Subcutaneous abdominal adipose tissue (tissue), 5 donors: Measurements from ENCODE around the gene ADAMTS8.

Experiments used
- H3K27ac ChIP-seq: one replicate; pipeline ENCODE4 v1.7.0; 2013; ENCODE audit warnings: low read depth, mild to moderate bottlenecking, inconsistent platforms, low read length, moderate library complexity
- H3K27me3 ChIP-seq, 5 donors: one replicate each; pipeline ENCODE4 v1.7.0; 2013; ENCODE audit warnings: low read length in 5 of 5, inconsistent platforms in 1 of 5; ENCODE audit not compliant: control insufficient read depth in 5 of 5, insufficient read depth in 4 of 5
- H3K36me3 ChIP-seq, 5 donors: one replicate each; pipeline ENCODE4 v1.7.0; 2013; ENCODE audit warnings: low read length in 5 of 5; ENCODE audit not compliant: control insufficient read depth in 5 of 5, insufficient read depth in 5 of 5
- H3K4me1 ChIP-seq, 5 donors: one replicate each; pipeline ENCODE4 v1.7.0; 2013; ENCODE audit warnings: low read length in 5 of 5, mild to moderate bottlenecking in 3 of 5, moderate library complexity in 1 of 5; ENCODE audit not compliant: control insufficient read depth in 5 of 5, insufficient read depth in 5 of 5
- H3K4me3 ChIP-seq, 5 donors: one replicate each; pipeline ENCODE4 v1.7.0; 2013; ENCODE audit warnings: low read length in 5 of 5, low read depth in 1 of 5
- H3K9ac ChIP-seq, 5 donors: one replicate each; pipeline ENCODE4 v1.7.0; 2013; ENCODE audit warnings: low read length in 5 of 5, mild to moderate bottlenecking in 4 of 5, moderate library complexity in 3 of 5
- H3K9me3 ChIP-seq, 5 donors: one replicate each; pipeline ENCODE4 v1.7.0; 2013; ENCODE audit warnings: low read length in 5 of 5; ENCODE audit not compliant: control insufficient read depth in 5 of 5
- donor health status: healthy.
- donor health status: healthy.
- donor health status: healthy.
- donor health status: healthy.
- donor health status: healthy.

ADAMTS8 gene

GRCh38 chr11:130400781-130401483, 27.5 kb downstream of the ADAMTS8 start:
- no peak overlapping the region for H3K4me3 ChIP-seq
- H3K9me3 ChIP-seq, result no peaks in the 10 kb centered on the region
- H3K36me3 ChIP-seq, result no peaks in the 10 kb centered on the region
- H3K27ac ChIP-seq, result no peak overlapping the region
- peaks cover 3 to 33% (median 23%) of the 10 kb centered on the region in 5 donors for H3K4me1 ChIP-seq
- H3K9ac ChIP-seq, result no peak overlapping the region
- H3K27me3 ChIP-seq, result peaks cover 0 to 10% (median 3%) of the 10 kb centered on the region in 5 donors

- Histone ChIP-seq H3K4me1 (peaks cover 3 to 33% (median 23%) of the 10 kb centered on the region in 5 donors), H3K36me3 (no peaks in the 10 kb centered on the region), H3K4me3 (no peak overlapping the region), H3K27me3 (peaks cover 0 to 11% (median 4%) of the 10 kb centered on the region in 5 donors), H3K9me3 (no peaks in the 10 kb centered on the region), H3K9ac (no peak overlapping the region), H3K27ac (no peak overlapping the region)
These were observed 29.2 kb downstream of the ADAMTS8 start for GRCh38 chr11:130399196-130399595.

- Histone ChIP-seq H3K27me3 (peaks cover 0 to 11% (median 5%) of the 10 kb centered on the region in 5 donors), H3K9ac (no peak overlapping the region), H3K9me3 (no peaks in the 10 kb centered on the region), H3K36me3 (no peaks in the 10 kb centered on the region), H3K4me3 (no peak overlapping the region), H3K27ac (no peak overlapping the region), H3K4me1 (peaks cover 3 to 24% (median 16%) of the 10 kb centered on the region in 5 donors)
These were observed 30.6 kb downstream of the ADAMTS8 start for GRCh38 chr11:130397780-130398179.

- peaks cover 3 to 17% (median 16%) of the 10 kb centered on the region in 5 donors for H3K4me1 ChIP-seq
- H3K9me3 ChIP-seq, result no peaks in the 10 kb centered on the region
- H3K4me3 ChIP-seq, result no peak overlapping the region
- H3K36me3 ChIP-seq, result no peaks in the 10 kb centered on the region
- H3K9ac ChIP-seq, result no peak overlapping the region
- H3K27ac ChIP-seq, result no peak overlapping the region
- peaks cover 0 to 13% (median 7%) of the 10 kb centered on the region in 5 donors for H3K27me3 ChIP-seq
These were observed 31.4 kb downstream of the ADAMTS8 start for GRCh38 chr11:130396965-130397364.

- H3K27me3 ChIP-seq, result peaks cover 0 to 18% (median 13%) of the 10 kb centered on the region in 5 donors
- H3K9me3 ChIP-seq, result no peaks in the 10 kb centered on the region
- H3K4me3 ChIP-seq, result no peak overlapping the region
- no peaks in the 10 kb centered on the region for H3K36me3 ChIP-seq
- peaks cover 0 to 3% (median 1%) of the 10 kb centered on the region in 5 donors for H3K4me1 ChIP-seq
- no peak overlapping the region for H3K9ac ChIP-seq
- no peak overlapping the region for H3K27ac ChIP-seq
These were observed 33.8 kb downstream of the ADAMTS8 start for GRCh38 chr11:130394615-130395014.

DNA sequence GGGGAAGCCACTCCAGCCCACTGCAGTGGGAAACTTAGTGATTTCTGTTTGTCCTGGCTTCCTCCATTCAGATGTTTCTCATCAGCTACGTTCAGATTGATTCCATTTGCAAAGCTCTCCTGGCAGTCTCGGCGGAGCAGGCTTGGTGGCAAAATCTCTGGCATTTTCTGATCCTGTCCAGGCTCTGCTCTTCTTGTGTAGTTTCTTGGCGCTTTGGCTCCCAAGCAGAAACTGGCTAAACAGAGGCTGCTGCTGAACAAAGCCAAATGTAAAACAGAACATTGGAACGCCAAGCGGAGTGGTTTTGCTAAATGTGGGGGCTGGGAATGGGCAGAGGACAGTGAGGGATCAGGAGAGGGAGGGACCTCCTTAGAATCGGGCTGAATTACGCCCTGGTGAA, 36.7 kb downstream of the ADAMTS8 start:
- H3K27ac ChIP-seq, result no peak overlapping the region
- H3K4me3 ChIP-seq, result no peak overlapping the region
- no peaks in the 10 kb centered on the region for H3K36me3 ChIP-seq
- H3K27me3 ChIP-seq, result peaks cover 0 to 13% (median 7%) of the 10 kb centered on the region in 5 donors
- H3K9me3 ChIP-seq, result no peaks in the 10 kb centered on the region
- peaks cover 0 to 14% (median 2%) of the 10 kb centered on the region in 5 donors for H3K4me1 ChIP-seq
- no peak overlapping the region for H3K9ac ChIP-seq

DNA sequence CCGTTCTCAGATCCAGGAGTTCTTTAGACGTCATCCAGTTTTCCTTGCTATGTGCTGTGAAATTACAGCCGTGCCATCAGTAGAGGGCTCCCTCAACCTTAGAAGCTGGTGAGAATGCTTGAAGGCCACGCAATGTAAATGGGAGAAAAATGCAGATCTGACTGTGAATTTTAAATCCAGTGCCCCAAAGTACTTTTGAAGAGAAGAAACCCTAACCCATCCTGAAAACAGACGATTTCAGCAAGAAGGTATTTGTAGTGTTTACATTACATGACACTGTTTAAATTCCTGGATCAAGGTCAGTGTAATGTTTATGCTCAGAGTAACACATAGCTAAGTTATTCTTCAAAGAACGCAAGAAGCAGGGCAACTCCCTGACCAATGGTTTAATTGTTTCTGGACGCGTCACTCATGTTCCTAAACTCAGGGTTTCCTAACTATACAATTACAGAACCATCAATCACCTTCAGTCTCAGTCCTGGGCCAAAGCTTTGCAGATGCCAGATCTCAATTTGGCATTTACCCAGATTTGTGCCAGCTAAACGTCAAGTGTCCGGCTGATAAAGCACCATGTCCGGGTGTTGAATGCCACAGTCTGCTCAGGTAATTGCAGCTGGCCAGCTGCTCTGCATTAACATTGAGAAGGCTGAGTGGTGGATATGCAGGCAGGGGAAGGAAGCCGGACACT, 38.2 kb downstream of the ADAMTS8 start:
- no peaks in the 10 kb centered on the region for H3K36me3 ChIP-seq
- H3K27ac ChIP-seq, result no peak overlapping the region
- H3K9ac ChIP-seq, result no peak overlapping the region
- no peak overlapping the region for H3K4me3 ChIP-seq
- H3K9me3 ChIP-seq, result no peaks in the 10 kb centered on the region
- peaks cover 0 to 14% (median 2%) of the 10 kb centered on the region in 5 donors for H3K4me1 ChIP-seq
- H3K27me3 ChIP-seq, result peaks cover 0 to 13% (median 7%) of the 10 kb centered on the region in 5 donors

DNA sequence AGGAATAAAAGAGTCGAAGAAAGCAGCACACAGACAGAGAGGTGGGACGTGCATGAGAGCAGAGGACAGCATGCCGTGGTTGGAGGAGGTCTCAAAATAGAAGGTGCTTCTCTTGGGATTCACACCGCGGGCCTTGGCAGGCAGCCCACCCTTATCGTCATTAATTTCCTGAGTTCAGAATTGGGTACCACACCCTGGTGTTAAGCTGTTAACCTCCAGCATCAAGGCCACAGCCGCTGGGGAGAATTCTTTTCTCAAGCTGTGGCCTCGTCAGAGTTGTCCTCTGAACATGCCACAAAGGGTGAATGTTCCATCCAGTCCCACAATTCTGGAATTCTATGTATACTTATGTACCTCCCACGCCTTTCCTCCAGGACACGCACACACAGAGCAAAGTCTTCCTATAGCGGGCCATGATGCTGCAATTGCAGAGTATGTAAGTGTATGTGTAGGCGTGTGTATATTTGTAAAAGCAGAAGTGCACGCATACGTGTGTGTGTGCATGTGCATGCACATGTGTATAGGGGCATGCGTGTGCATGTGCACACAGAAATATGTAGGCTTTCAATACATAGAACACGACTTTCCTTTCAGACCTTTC, 39.0 kb downstream of the ADAMTS8 start:
- H3K27me3 ChIP-seq, result peaks cover 0 to 13% (median 7%) of the 10 kb centered on the region in 5 donors
- peak overlapping the region in 3 of 5 donors; percentile 25 to 61 (median 56) for H3K4me3 ChIP-seq
- H3K36me3 ChIP-seq, result no peaks in the 10 kb centered on the region
- no peak overlapping the region for H3K9ac ChIP-seq
- peaks cover 0 to 14% (median 2%) of the 10 kb centered on the region in 5 donors for H3K4me1 ChIP-seq
- no peak overlapping the region for H3K27ac ChIP-seq
- no peaks in the 10 kb centered on the region for H3K9me3 ChIP-seq

DNA sequence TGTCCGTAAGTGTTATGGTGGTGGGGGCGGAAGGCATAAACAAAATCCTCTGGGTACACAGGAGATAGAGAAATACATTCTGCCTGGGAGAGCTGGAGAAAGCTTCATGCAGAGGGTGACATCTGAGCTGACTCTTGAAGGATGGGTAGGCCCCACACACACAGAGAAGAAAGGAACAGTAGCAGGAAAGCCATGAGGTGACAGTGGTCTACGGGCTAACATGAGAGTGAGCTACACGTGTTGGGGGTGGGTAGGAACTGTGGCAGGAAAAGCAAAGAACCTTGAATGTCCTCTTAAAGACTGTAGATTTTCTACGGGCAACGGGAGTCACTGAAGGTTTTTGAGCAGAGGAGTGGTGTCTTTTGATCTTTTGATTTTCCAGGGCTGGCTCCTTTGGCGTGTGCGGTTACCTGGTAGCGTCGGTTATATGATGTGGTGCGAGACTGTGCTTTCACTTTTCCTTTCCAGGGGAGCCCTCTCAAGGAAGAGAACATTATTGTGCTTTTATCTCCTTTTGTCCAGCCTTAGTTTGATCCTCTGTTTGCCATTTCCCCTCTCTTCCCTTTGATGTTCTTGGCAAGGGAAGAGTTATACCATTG, 39.7 kb downstream of the ADAMTS8 start:
- no peaks in the 10 kb centered on the region for H3K9me3 ChIP-seq
- peaks cover 2 to 15% (median 3%) of the 10 kb centered on the region in 5 donors for H3K4me1 ChIP-seq
- H3K9ac ChIP-seq, result peak overlapping the region in 1 of 5 donors; percentile 28
- peak overlapping the region in 4 of 5 donors; percentile 25 to 61 (median 49) for H3K4me3 ChIP-seq
- peaks cover 0 to 13% (median 7%) of the 10 kb centered on the region in 5 donors for H3K27me3 ChIP-seq
- H3K27ac ChIP-seq, result no peak overlapping the region
- H3K36me3 ChIP-seq, result no peaks in the 10 kb centered on the region
